ENCODE data around the gene FTO. TPM values are rescaled to one million over a fixed set of nuclear protein-coding genes. Genes with fewer than 3 reads are reported as not detected.

Gene FTO
- total and polyA plus RNA-seq, 2 of the 8 experiments (the other 6 are each of a cell fraction or from before 2014, with no cell fraction given): 34.5 to 59.8 TPM

DNA sequence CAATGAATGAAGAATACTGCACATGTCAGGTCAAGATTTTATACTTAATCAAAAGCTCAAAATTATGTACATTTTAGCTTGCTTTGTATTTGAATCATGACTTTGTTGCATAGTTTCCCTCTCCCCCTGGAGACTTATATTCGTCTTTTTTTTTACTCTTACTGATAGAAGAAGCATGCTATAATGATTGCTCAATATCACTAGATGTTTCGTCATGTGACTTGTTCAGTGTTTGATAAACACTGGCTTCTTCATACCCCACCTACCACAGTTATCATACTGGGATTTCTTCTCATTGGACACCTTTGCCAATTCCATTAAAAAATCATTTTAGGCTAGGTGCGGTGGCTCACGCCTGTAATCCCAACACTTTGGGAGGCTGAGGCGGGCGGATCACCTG, 148.7 kb downstream of the FTO start:
- Histone ChIP-seq H2AFZ (ENCODE audit: low read length) (no peak overlapping the region), H4K91ac (replicated peaks; ENCODE audit: insufficient read length, low read length) (no peak overlapping the region), H2BK12ac (ENCODE audit: low read depth, low read length) (no peak overlapping the region), H3K56ac (replicated peaks; ENCODE audit: insufficient read length, low read depth, low read length) (no peak overlapping the region), H3K9me3 (ENCODE audit: insufficient read depth in 2 of 2, low read depth in 1 of 2, low read length in 1 of 2) (no peaks in the 10 kb centered on the region), H2BK20ac (ENCODE audit: low read length) (no peak overlapping the region), H4K5ac (ENCODE audit: insufficient read length, low read depth, low read length) (no peak overlapping the region), H3K36me3 (ENCODE audit: control insufficient read depth in 2 of 4, insufficient read depth in 4 of 4, low read length in 3 of 4) (no peaks in the 10 kb centered on the region), H3K23ac (ENCODE audit: insufficient read length) (no peak overlapping the region), H3K79me2 (ENCODE audit: control insufficient read depth in 1 of 2, insufficient read depth in 2 of 2, low read length in 2 of 2) (no peaks in the 10 kb centered on the region), H3K4me1 (replicated peaks in 1 of 4; ENCODE audit: control insufficient read depth in 3 of 4, insufficient read depth in 4 of 4, low read length in 3 of 4) (peaks cover 0 to 6% (median 0%) of the 10 kb centered on the region in 4 experiments; a peak in 2 of 7 replicates), H3K4ac (replicated peaks; ENCODE audit: insufficient read length, low read depth, low read length) (no peak overlapping the region), H3K27me3 (replicated peaks in 1 of 4; ENCODE audit: control insufficient read depth in 3 of 4, extremely low read depth in 1 of 4, insufficient read depth in 3 of 4, low read length in 3 of 4) (no peaks in the 10 kb centered on the region), H3K27ac (ENCODE audit: low read depth, low read length) (no peak overlapping the region), H3K14ac (ENCODE audit: insufficient read length) (no peak overlapping the region), H3K4me2 (ENCODE audit: insufficient read depth in 1 of 2, low read depth in 2 of 2, low read length in 2 of 2) (no peak overlapping the region), H3K79me1 (ENCODE audit: low read depth, low read length) (no peaks in the 10 kb centered on the region), H3K18ac (ENCODE audit: extremely low read depth, low read length) (no peak overlapping the region), H4K8ac (ENCODE audit: extremely low read depth, insufficient read depth, low read length) (no peak overlapping the region), H2BK120ac (replicated peaks; ENCODE audit: low read depth, low read length) (no peak overlapping the region), H3K4me3 (ENCODE audit: extremely low read depth in 1 of 4, insufficient read depth in 2 of 4, low read depth in 3 of 4, low read length in 4 of 4) (no peak overlapping the region), H2AK5ac (ENCODE audit: low read depth, low read length) (no peak overlapping the region), H4K20me1 (replicated peaks in 1 of 2; ENCODE audit: control insufficient read depth in 1 of 2, insufficient read depth in 2 of 2, low read length in 2 of 2) (no peaks in the 10 kb centered on the region), H2BK5ac (ENCODE audit: low read depth, low read length) (no peak overlapping the region), H3K23me2 (ENCODE audit: low read depth, low read length) (no peaks in the 10 kb centered on the region; the same call in 1 of the 2 replicates), H3K9ac (replicated peaks in 1 of 4; ENCODE audit: extremely low read depth in 1 of 4, low read depth in 3 of 4, low read length in 3 of 4) (no peak overlapping the region), H2BK15ac (ENCODE audit: low read length) (no peak overlapping the region)
- DNase-seq (ENCODE audit: low read depth in 1 of 2, low spot score in 2 of 2) (no peak), FAIRE-seq (no peak)
- 91% methylated on average over 6 of the region's 6 CpGs; no CpG with 5 or more reads in 1 of the 2 experiments for WGBS, 2 experiments (ENCODE audit: extremely low coverage in 1 of 2, insufficient coverage in 1 of 2, insufficient read length in 1 of 2, insufficient replicate concordance in 2 of 2, low coverage in 1 of 2, low lambda C conversion rate in 2 of 2, missing lambda C conversion rate in 1 of 2)
- ChIA-PET POLR2A (ENCODE audit: partially characterized antibody) (no interaction called here), CTCF (ENCODE audit: partially characterized antibody) (no interaction called here)
- TF ChIP-seq CEBPB (IDR thresholded peaks at IDR 0.05; ENCODE audit: low read depth, low read length): peak; percentile 12; the same call in 1 of the 2 replicates
- TF ChIP-seq, protein P1, sequence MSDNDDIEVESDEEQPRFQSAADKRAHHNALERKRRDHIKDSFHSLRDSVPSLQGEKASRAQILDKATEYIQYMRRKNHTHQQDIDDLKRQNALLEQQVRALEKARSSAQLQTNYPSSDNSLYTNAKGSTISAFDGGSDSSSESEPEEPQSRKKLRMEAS (IDR thresholded peaks at IDR 0.05): no peak

Data from H1 (cell line).